ENCODE data around the gene TLCD3B.

TLCD3B gene

DNA sequence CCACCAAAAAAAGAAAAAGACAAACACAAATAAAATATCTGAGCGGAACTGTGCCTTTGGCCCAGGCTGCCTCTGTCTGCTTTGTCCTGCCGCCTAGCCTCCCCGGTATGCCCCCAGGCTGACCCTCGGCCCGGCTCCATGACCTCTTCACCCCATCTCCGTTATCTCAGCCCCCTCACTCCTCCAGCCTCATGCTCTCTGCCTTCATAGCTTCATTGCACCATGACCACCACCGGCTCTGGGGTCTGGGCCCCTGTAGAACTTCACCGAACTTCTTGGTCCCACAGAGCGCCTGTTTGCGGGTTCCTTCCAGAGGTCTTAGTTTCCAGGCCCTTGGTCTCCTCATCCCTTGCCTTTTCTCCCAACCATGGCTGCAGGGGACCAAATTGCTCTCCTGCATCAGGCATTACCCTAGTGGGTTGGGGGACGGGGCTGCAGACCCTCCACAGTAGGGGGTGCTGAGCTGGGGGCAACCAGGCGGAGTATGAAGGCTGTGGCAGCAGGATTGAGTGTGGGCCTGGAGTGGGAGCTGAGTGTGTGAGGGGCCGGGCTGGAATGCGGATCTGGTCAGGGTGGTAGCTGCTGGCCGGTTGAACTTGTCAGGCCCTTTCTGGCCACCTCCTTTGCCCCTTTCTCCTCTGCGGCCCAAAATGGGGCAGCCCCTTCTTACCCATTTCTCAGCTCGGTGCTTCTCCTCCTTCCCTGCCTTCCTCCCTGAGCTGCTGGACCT is 42.6 kb downstream of the TLCD3B start:
- no peak for DNase-seq (ENCODE audit: low read depth in 2 of 2)

- DNase-seq (ENCODE audit: low read depth in 2 of 2), result no peak
These were observed 43.5 kb downstream of the TLCD3B start for GRCh38 chr16:29987371-29988085.

DNA sequence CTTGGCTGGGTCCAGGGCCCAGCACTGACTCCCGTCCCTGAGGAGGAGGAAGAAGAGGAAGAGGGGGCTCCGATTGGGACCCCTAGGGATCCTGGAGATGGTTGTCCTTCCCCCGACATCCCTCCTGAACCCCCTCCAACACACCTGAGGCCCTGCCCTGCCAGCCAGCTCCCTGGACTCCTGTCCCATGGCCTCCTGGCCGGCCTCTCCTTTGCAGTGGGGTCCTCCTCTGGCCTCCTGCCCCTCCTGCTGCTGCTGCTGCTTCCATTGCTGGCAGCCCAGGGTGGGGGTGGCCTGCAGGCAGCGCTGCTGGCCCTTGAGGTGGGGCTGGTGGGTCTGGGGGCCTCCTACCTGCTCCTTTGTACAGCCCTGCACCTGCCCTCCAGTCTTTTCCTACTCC is 44.1 kb downstream of the TLCD3B start:
- no peak for DNase-seq (ENCODE audit: low read depth in 2 of 2)

DNA sequence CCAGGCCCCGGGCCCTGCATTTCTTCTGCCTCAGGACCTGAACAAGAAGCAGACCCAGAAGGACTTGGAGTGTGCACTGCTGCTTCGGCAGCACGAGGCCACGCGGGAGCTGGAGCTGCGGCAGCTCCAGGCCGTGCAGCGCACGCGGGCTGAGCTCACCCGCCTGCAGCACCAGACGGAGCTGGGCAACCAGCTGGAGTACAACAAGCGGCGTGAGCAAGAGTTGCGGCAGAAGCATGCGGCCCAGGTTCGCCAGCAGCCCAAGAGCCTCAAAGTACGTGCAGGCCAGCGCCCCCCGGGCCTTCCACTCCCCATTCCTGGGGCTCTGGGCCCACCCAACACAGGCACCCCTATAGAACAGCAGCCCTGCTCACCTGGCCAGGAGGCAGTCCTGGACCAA is 44.8 kb downstream of the TLCD3B start:
- DNase-seq (ENCODE audit: low read depth in 2 of 2), result no peak

- DNase-seq (ENCODE audit: low read depth in 2 of 2), result no peak
These were observed 45.7 kb downstream of the TLCD3B start for GRCh38 chr16:29985271-29985811.

- DNase-seq (ENCODE audit: low read depth in 2 of 2), result no peak
These were observed 46.3 kb downstream of the TLCD3B start for GRCh38 chr16:29984764-29985147.

DNA sequence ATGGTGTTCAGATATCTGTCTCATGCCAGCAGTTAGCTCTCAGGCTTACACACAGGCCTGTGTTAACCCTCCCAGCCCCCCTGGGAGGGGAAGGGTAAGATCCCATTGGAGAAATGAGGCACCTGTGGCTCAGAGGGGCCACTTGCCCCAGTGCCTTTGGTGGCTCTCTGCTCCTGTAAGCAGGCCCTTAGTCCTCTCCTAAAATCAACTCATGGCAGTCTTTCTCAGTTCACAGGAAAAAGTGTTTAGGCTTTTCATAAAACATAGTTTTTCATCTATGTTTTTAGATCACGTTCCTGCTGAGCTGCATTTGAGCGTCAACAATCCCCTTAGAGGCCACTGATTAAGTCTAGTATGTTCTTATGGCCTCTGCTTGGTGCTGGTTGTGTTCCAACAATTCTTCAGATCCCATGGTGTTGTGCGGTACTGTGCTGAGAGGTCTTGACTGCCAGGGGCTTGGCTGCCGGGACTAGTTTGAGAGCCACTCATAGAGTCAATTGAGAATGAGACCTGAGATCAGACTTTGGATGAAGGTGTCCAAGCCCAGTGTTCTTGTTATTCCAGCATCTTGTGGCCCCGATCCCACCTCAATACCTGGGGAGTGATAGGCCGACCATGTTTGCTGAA is 46.8 kb downstream of the TLCD3B start:
- DNase-seq (ENCODE audit: low read depth in 2 of 2), result no peak

GRCh38 chr16:29983420-29984136 is 47.5 kb downstream of the TLCD3B start:
- no peak for DNase-seq (ENCODE audit: low read depth in 2 of 2)

DNA sequence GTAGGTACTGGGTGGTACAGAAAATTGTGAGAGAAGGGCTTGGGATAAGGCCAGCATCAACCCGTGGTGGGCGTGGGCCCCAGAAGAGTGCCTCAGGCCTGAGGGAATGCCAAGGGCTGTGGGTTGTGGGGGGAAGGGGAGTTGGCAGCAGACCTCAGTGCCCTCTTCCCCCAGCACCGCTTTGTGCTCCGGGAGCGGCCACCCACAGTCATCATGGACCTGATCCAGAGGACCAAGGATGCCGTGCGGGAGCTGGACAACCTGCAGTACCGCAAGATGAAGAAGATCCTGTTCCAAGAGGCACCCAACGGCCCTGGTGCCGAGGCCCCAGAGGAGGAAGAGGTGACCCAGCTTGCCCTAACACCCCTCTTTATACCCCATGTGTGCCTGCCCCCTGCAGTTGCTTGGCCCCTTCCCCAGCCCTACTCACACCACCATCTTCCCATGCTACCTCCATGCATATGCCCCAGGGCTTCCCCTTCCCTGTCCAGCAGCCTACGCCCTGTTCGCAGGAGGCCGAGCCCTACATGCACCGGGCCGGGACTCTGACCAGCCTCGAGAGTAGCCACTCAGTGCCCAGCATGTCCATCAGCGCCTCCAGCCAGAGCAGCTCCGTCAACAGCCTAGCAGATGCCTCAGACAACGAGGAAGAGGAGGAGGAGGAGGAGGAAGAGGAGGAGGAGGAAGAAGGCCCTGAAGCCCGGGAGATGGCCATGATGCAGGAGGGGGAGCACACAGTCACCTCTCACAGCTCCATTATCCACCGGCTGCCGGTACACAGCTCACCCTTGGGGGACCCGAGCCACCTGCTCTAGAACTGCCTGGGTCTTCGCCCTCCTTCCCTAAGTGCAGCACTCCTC is 48.3 kb downstream of the TLCD3B start:
- DNase-seq (ENCODE audit: low read depth in 2 of 2), result no peak

- DNase-seq (ENCODE audit: low read depth in 2 of 2), result no peak
These were observed 52.4 kb downstream of the TLCD3B start for GRCh38 chr16:29978564-29979270.

GRCh38 chr16:29978081-29978480 is 53.0 kb downstream of the TLCD3B start:
- DNase-seq (ENCODE audit: low read depth in 2 of 2), result no peak

DNA sequence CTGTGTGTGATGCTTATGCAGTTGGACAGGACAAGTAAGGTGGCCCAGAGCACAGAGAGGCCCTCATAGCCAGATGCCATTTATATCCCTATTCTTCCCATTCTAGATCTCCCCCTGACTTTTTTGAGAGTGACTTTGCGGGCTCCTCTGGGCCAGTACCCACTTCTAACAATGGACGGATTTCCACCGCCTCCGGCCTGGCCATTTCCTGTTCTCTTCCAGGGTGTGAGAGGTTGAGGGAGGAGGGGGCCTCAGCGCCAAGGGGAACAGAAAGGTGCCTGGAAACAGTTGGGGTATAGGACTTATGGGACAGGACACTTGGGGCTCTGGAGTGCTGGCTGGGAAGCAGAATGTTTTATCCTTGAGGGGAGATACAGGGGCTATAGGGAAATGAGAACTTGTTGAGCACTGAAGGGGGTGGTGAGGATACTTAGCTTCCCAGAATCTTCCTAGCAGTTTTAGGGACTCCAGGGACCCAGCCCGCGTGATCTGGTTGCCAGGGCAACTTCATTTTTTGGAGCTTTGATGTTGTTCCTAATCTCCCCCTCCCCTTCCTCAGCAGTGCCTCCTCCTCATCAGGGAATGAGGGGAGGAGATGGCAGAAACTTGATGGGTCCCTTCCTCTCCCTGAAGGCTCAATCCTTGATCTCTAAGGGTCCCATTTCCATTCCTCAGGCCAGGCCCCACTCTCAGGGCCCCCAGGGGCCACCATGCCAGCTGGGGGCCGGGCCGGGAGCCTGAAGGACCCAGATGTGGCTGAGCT is 53.8 kb downstream of the TLCD3B start:
- no peak for DNase-seq (ENCODE audit: low read depth in 2 of 2)

GRCh38 chr16:29975811-29976511 is 55.1 kb downstream of the TLCD3B start:
- no peak for DNase-seq (ENCODE audit: low read depth in 2 of 2)

GRCh38 chr16:29975134-29975538 is 55.9 kb downstream of the TLCD3B start:
- DNase-seq (ENCODE audit: low read depth in 2 of 2), result no peak

Measured in stimulated activated CD4-positive, alpha-beta T cell treated with anti-CD3 and anti-CD28 coated beads, Interleukin-15, amount 100 ng/mL, for 48 hours (primary cell).